CD8-positive, alpha-beta memory T cell (primary cell): ENCODE results near the gene B3GNT4. TPM values are rescaled to one million over a fixed set of nuclear protein-coding genes. Genes with fewer than 3 reads are reported as not detected.
"Not testable (repeated sequence)": the region's sequence is repeated elsewhere in the genome, so short reads cannot be mapped to it uniquely, and the experiment has no call there.

Source experiments
- CTCF ChIA-PET: fragments of 350-600 bp; sonication (Branson Sonifier 250); formaldehyde crosslinking; loops from one replicate; lab custom pipeline; 2021; ENCODE audit warnings: antibody characterized with exemption; lab: Charles Lee
- POLR2A ChIA-PET: fragments of 350-600 bp; sonication (Branson Sonifier 250); formaldehyde crosslinking; loops from one replicate; lab custom pipeline; 2021; ENCODE audit warnings: antibody characterized with exemption; lab: Charles Lee
- DNase-seq, 5 donors: peaks; one replicate each; pipeline versions ENCODE4 v3.0.0 to v3.0.0-alpha.2; 2020 to 2022; ENCODE audit warnings: mixed read lengths in 1 of 5
- H3K27ac ChIP-seq: one replicate; pipeline ENCODE4 v1.7.0; 2013; ENCODE audit warnings: low read depth, mild to moderate bottlenecking, low read length, moderate library complexity
- H3K27me3 ChIP-seq: 2 replicates; pipeline ENCODE4 v1.7.0; 2013; ENCODE audit warnings: low read length, mild to moderate bottlenecking; ENCODE audit not compliant: insufficient read depth, poor library complexity, severe bottlenecking
- H3K36me3 ChIP-seq: 2 replicates; pipeline ENCODE4 v1.7.0; 2013; ENCODE audit warnings: mild to moderate bottlenecking, low read length, moderate library complexity; ENCODE audit not compliant: insufficient read depth
- H3K4me1 ChIP-seq: 2 replicates; pipeline ENCODE4 v1.7.0; 2013; ENCODE audit warnings: mild to moderate bottlenecking, low read length, moderate library complexity; ENCODE audit not compliant: insufficient read depth
- H3K4me3 ChIP-seq: 2 replicates; pipeline ENCODE4 v1.7.0; 2013; ENCODE audit warnings: mild to moderate bottlenecking, low read length
- H3K9me3 ChIP-seq: 2 replicates; pipeline ENCODE4 v1.7.0; 2013; ENCODE audit warnings: mild to moderate bottlenecking, low read length
- H3K27ac Mint-ChIP-seq, 8 donors: one replicate each; pipeline ENCODE4 v1.8.0; 2020 to 2021; ENCODE audit warnings: mixed read lengths in 8 of 8, mild to moderate bottlenecking in 6 of 8, inconsistent platforms in 3 of 8, moderate library complexity in 3 of 8
- H3K27me3 Mint-ChIP-seq, 2 donors: one replicate each; pipeline ENCODE4 v1.8.0; 2020 to 2021; ENCODE audit warnings: mixed read lengths in 2 of 2, mild to moderate bottlenecking in 1 of 2, moderate library complexity in 1 of 2
- H3K36me3 Mint-ChIP-seq, 3 donors: one replicate each; pipeline ENCODE4 v1.8.0; 2020 to 2021; ENCODE audit warnings: mixed read lengths in 3 of 3, inconsistent platforms in 1 of 3, mild to moderate bottlenecking in 1 of 3
- H3K4me1 Mint-ChIP-seq, 3 donors: one replicate each; pipeline ENCODE4 v1.8.0; 2020 to 2021; ENCODE audit warnings: mixed read lengths in 3 of 3, inconsistent platforms in 1 of 3, mild to moderate bottlenecking in 1 of 3
- H3K4me3 Mint-ChIP-seq, 7 donors: one replicate each; pipeline ENCODE4 v1.8.0; 2020 to 2021; ENCODE audit warnings: mixed read lengths in 7 of 7, mild to moderate bottlenecking in 6 of 7, moderate library complexity in 4 of 7, inconsistent platforms in 2 of 7
- H3K9me3 Mint-ChIP-seq, 5 donors: one replicate each; pipeline ENCODE4 v1.8.0; 2020 to 2022; ENCODE audit warnings: mixed read lengths in 5 of 5, mild to moderate bottlenecking in 3 of 5, moderate library complexity in 2 of 5, inconsistent platforms in 1 of 5
- polyA plus RNA-seq: library from polyadenylated mRNA; unstranded; fragments of 300-500 nt; fragmentation: Illumina TruSeq; gene quantifications from one replicate; pipeline ENCODE4 v1.2.3, GENCODE V29; 2021
- total RNA-seq, 2 experiments: library from RNA; stranded (reverse); gene quantifications; one replicate each; pipeline ENCODE4 v1.2.3, GENCODE V29; 2021

The B3GNT4 gene
- total and polyA plus RNA-seq, 3 experiments from 2014 or later = 0.15 to 0.22 (median 0.18) TPM

DNA sequence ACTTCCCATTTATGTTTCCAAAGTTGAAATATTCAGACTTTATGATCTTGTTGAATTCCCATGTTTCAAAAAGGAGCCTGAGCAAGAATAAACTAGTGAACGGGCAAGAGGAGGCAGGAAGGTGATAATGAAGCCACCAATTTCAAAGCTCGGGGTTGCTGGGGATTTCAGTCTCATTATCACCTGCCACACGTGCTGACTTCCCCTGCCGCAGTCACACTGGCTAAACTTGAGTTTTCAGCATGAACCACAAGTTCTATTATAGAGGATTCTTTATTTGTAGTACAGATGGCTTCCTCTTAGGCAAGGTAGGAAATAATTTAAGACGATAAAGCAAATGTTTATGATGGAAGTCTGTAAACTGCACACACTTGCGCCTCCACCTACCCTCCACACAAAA is 40.5 kb downstream of the B3GNT4 start:
- Histone ChIP-seq H3K36me3 (peaks cover 9% of the 10 kb centered on the region), H3K27me3 (no peaks in the 10 kb centered on the region), H3K27ac (peak overlapping the region; percentile 45), H3K4me1 (peaks cover 35% of the 10 kb centered on the region), H3K9me3 (no peaks in the 10 kb centered on the region), H3K4me3 (peak overlapping the region; percentile 56)
- Mint-ChIP-seq H3K36me3 (peaks cover 5 to 49% (median 16%) of the 10 kb centered on the region in 3 donors), H3K27ac (peak overlapping the region; percentile 84 to 98 (median 94)), H3K4me3 (peak overlapping the region; percentile 82 to 92 (median 88)), H3K4me1 (peaks cover 33 to 57% (median 55%) of the 10 kb centered on the region in 3 donors), H3K9me3 (no peaks in the 10 kb centered on the region), H3K27me3 (no peaks in the 10 kb centered on the region)
- peak in 2 of 5 donors; percentile 26 to 55 for DNase-seq
- POLR2A ChIA-PET = interaction anchor here (1.3 to 3.7 kb wide), 5 partner anchors 10 to 257 kb away, joined by 3 to 90 read pairs (median 13); partner anchors contain the start of genes DIABLO, VPS33A and ZCCHC8
- CTCF ChIA-PET = interaction anchor here (1.5 to 2.6 kb wide), 3 partner anchors 17 to 23 kb away, joined by 5 to 43 read pairs (median 14); partner anchors contain the start of gene DIABLO

DNA sequence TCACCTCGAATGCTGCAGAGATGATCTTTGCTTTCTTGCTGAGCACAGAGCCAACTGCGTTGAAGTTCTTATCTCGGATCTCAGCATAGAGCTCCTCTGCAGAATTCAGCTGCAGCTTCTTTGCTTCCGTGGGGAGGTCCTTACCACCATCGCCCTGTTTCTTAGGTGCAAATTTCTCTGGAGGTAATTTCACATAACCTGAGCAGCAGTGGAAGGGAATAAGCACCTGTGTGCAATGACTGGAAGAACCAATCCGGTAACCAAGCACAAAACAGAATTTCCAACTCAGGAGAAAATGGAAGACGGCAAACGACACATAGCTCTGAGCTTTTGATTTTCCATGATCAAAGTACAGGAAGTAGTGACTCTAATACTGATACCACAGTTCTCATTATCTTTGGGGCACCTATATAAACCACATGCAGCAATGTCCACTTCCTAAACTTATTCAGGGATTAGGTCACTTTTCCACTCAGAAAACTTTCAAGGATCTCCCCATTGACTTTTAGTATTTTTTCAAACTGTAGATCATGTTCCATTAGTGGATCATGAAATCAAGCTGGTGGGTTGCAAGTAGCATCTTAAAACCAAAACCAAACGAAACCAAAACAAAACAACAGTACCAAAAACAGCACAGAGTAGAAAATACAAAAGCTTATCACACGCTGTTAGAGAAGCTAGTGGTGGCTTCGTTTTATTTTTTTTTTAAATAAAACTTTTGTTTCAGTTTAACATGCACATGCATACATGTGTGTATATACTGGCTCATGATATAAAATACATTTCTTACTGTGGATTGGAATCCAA is 41.3 kb downstream of the B3GNT4 start:
- Mint-ChIP-seq H3K36me3 (peaks cover 4 to 52% (median 16%) of the 10 kb centered on the region in 3 donors), H3K4me3 (peak overlapping the region; percentile 82 to 92 (median 88)), H3K27ac (peak overlapping the region; percentile 84 to 98 (median 94)), H3K9me3 (no peaks in the 10 kb centered on the region), H3K27me3 (no peaks in the 10 kb centered on the region), H3K4me1 (peaks cover 33 to 52% (median 51%) of the 10 kb centered on the region in 3 donors)
- peaks cover 14% of the 10 kb centered on the region for H3K36me3 ChIP-seq
- DNase-seq = peak in 2 of 5 donors; percentile 5 to 64
- H3K9me3 ChIP-seq = no peaks in the 10 kb centered on the region
- no peaks in the 10 kb centered on the region for H3K27me3 ChIP-seq
- POLR2A ChIA-PET = interaction anchor here (0.9 to 3.7 kb wide), 8 partner anchors 11 to 455 kb away, joined by 3 to 90 read pairs (median 6); partner anchors contain the start of genes B3GNT4, DIABLO, VPS33A and ZCCHC8
- CTCF ChIA-PET = interaction anchor here (0.7 to 2.6 kb wide), 9 partner anchors 14 to 111 kb away, joined by 3 to 43 read pairs (median 5); partner anchors contain the start of gene DIABLO
- H3K4me1 ChIP-seq = peaks cover 35% of the 10 kb centered on the region
- H3K27ac ChIP-seq = peak overlapping the region; percentile 45
- peak overlapping the region; percentile 56 for H3K4me3 ChIP-seq

GRCh38 chr12:122245553-122245952 is 42.0 kb downstream of the B3GNT4 start:
- Histone ChIP-seq H3K9me3 (no peaks in the 10 kb centered on the region), H3K27me3 (no peaks in the 10 kb centered on the region), H3K4me3 (peak overlapping the region; percentile 56), H3K27ac (peak overlapping the region; percentile 45), H3K36me3 (peaks cover 21% of the 10 kb centered on the region), H3K4me1 (peaks cover 35% of the 10 kb centered on the region)
- ChIA-PET POLR2A (interaction anchor here (1.0 to 3.7 kb wide), 6 partner anchors 16 to 256 kb away, joined by 3 to 90 read pairs (median 8); partner anchors contain the start of genes B3GNT4, DIABLO, VPS33A and ZCCHC8), CTCF (interaction anchor here (0.7 to 2.6 kb wide), 10 partner anchors 11 to 110 kb away, joined by 3 to 43 read pairs (median 5); partner anchors contain the start of gene DIABLO)
- H3K36me3 Mint-ChIP-seq = peaks cover 2 to 52% (median 14%) of the 10 kb centered on the region in 3 donors
- peaks cover 30 to 45% (median 43%) of the 10 kb centered on the region in 3 donors for H3K4me1 Mint-ChIP-seq
- H3K9me3 Mint-ChIP-seq = no peaks in the 10 kb centered on the region
- H3K27ac Mint-ChIP-seq = peak overlapping the region; percentile 83 to 94 (median 88)
- no peak for DNase-seq
- H3K27me3 Mint-ChIP-seq = no peaks in the 10 kb centered on the region
- H3K4me3 Mint-ChIP-seq = peak overlapping the region; percentile 82 to 92 (median 88)

DNA sequence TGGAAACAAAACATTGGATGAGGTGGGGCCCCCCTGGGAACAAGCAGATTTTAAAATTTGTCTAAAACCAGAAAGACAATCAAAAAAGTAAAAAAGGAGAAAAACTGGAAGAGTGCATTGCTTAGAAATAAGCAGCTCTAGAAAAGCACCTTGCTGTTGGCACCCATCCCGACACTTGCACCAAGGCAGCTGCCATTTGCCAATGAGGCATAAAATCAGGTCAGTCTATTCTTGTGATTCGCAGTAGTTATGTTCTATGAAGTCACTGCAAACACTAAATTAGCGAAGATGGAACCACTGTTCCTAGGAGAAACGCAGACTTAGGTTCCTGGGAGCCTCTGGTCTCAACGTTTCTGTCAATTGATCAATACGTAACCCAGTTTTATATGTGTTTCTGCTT is 46.5 kb downstream of the B3GNT4 start:
- peaks cover 10% of the 10 kb centered on the region for H3K4me1 ChIP-seq
- Mint-ChIP-seq H3K4me3 (no peak overlapping the region), H3K9me3 (no peaks in the 10 kb centered on the region), H3K27me3 (no peaks in the 10 kb centered on the region), H3K4me1 (peaks cover 14 to 25% (median 15%) of the 10 kb centered on the region in 3 donors), H3K36me3 (peaks cover 0 to 50% (median 11%) of the 10 kb centered on the region in 3 donors), H3K27ac (peak overlapping the region in 4 of 8 donors; percentile 3 to 70 (median 32))
- H3K27me3 ChIP-seq = no peaks in the 10 kb centered on the region
- H3K36me3 ChIP-seq = peaks cover 22% of the 10 kb centered on the region
- H3K9me3 ChIP-seq = no peaks in the 10 kb centered on the region
- no peak overlapping the region for H3K4me3 ChIP-seq
- no peak for DNase-seq
- no peak overlapping the region for H3K27ac ChIP-seq
- ChIA-PET CTCF (no interaction called here), POLR2A (interaction anchor here (1.0 kb wide), 1 partner anchor 23 kb away, joined by 3 read pairs; no protein-coding TSS in a partner anchor)

GRCh38 chr12:122250536-122250935 is 47.0 kb downstream of the B3GNT4 start:
- POLR2A ChIA-PET = interaction anchor here (1.0 kb wide), 1 partner anchor 24 kb away, joined by 3 read pairs; no protein-coding TSS in a partner anchor

GRCh38 chr12:122258462-122258861 is 55.0 kb downstream of the B3GNT4 start:
- H3K4me1 ChIP-seq, H3K27me3 ChIP-seq, H3K27me3 Mint-ChIP-seq, POLR2A ChIA-PET, H3K27ac ChIP-seq, H3K4me3 ChIP-seq, H3K9me3 Mint-ChIP-seq, H3K9me3 ChIP-seq, DNase-seq, H3K4me3 Mint-ChIP-seq: not testable (repeated sequence)
- CTCF ChIA-PET = interaction anchor here (0.9 kb wide), 1 partner anchor 8 kb away, joined by 3 read pairs; no protein-coding TSS in a partner anchor
- Mint-ChIP-seq H3K4me1 (peaks cover 15 to 53% (median 35%) of the 10 kb centered on the region in 3 donors), H3K36me3 (peaks cover 4 to 77% (median 24%) of the 10 kb centered on the region in 3 donors), H3K27ac (peak overlapping the region in 1 of 8 donors; percentile 3)
- H3K36me3 ChIP-seq = peaks cover 20% of the 10 kb centered on the region

More at GRCh38 chr12:122250536-122250935, 47.0 kb downstream of the B3GNT4 start:
- Mint-ChIP-seq H3K36me3 (peaks cover 0 to 52% (median 11%) of the 10 kb centered on the region in 3 donors), H3K27ac (peak overlapping the region in 1 of 8 donors; percentile 8), H3K4me3 (no peak overlapping the region), H3K27me3 (no peaks in the 10 kb centered on the region), H3K9me3 (no peaks in the 10 kb centered on the region), H3K4me1 (peaks cover 10 to 23% (median 15%) of the 10 kb centered on the region in 3 donors)
- Histone ChIP-seq H3K36me3 (peaks cover 22% of the 10 kb centered on the region), H3K4me3 (no peak overlapping the region), H3K27ac (no peak overlapping the region), H3K9me3 (no peaks in the 10 kb centered on the region), H3K27me3 (no peaks in the 10 kb centered on the region), H3K4me1 (peaks cover 5% of the 10 kb centered on the region)
- no peak for DNase-seq
- CTCF ChIA-PET = no interaction called here
